Measurements from ENCODE around the gene IQCM.
"Not testable (repeated sequence)": the region's sequence is repeated elsewhere in the genome, so short reads cannot be mapped to it uniquely, and the experiment has no call there.

The IQCM gene

GRCh38 chr4:149426461-149426860 lies 389.2 kb downstream of the IQCM start:
- no peak for DNase-seq

GRCh38 chr4:149409555-149409962 lies 406.1 kb downstream of the IQCM start:
- DNase-seq, result no peak

GRCh38 chr4:149409146-149409545 lies 406.5 kb downstream of the IQCM start:
- no peak for DNase-seq

GRCh38 chr4:149404143-149404542 lies 411.5 kb downstream of the IQCM start:
- no peak for DNase-seq

GRCh38 chr4:149403081-149403480 lies 412.6 kb downstream of the IQCM start:
- no peak for DNase-seq

- no peak for DNase-seq
Observed at GRCh38 chr4:149398993-149399392, 416.6 kb downstream of the IQCM start.

GRCh38 chr4:149370785-149371420 lies 444.7 kb downstream of the IQCM start:
- no peak for DNase-seq

GRCh38 chr4:149370002-149370401 lies 445.6 kb downstream of the IQCM start:
- no peak for DNase-seq

GRCh38 chr4:149353241-149353640 lies 462.4 kb downstream of the IQCM start:
- DNase-seq, result no peak

- no peak for DNase-seq
Observed at GRCh38 chr4:149349541-149349940, 466.1 kb downstream of the IQCM start.

GRCh38 chr4:149347139-149347538 lies 468.5 kb downstream of the IQCM start:
- no peak for DNase-seq

GRCh38 chr4:149345424-149345823 lies 470.2 kb downstream of the IQCM start:
- no peak for DNase-seq

- DNase-seq, result no peak
Observed at GRCh38 chr4:149344436-149344835, 471.2 kb downstream of the IQCM start.

- DNase-seq, result no peak
Observed at GRCh38 chr4:149343614-149344013, 472.0 kb downstream of the IQCM start.

- not testable (repeated sequence) for DNase-seq
Observed at GRCh38 chr4:149341117-149341516, 474.5 kb downstream of the IQCM start.

GRCh38 chr4:149328161-149328560 lies 487.5 kb downstream of the IQCM start:
- DNase-seq, result no peak

GRCh38 chr4:149322203-149322602 lies 493.4 kb downstream of the IQCM start:
- no peak for DNase-seq

GRCh38 chr4:149321438-149321837 lies 494.2 kb downstream of the IQCM start:
- no peak for DNase-seq

GRCh38 chr4:149311076-149311475 lies 504.6 kb downstream of the IQCM start:
- no peak for DNase-seq

GRCh38 chr4:149306537-149306936 lies 509.1 kb downstream of the IQCM start:
- DNase-seq, result no peak

Data from activated gamma-delta T cell (primary cell).